Measurements from ENCODE around the gene COX7A2L. TPM values are rescaled to one million over a fixed set of nuclear protein-coding genes. Genes with fewer than 3 reads are reported as not detected.

Gene COX7A2L
- total and polyA plus RNA-seq, 9 of the 15 experiments (the other 6 are each of a cell fraction or from before 2014, with no cell fraction given), result 118 to 481 (median 163) TPM

GRCh38 chr2:42369532-42370229 lies 8.7 kb upstream of the COX7A2L start:
- Histone ChIP-seq H3K79me2 (ENCODE audit: control insufficient read depth, insufficient read depth, low read length) (no peaks in the 10 kb centered on the region), H3K4me3 (no peak overlapping the region), H4K20me1 (replicated peaks; ENCODE audit: control insufficient read depth, insufficient read depth, low read length) (no peaks in the 10 kb centered on the region), H3K27me3 (ENCODE audit: control insufficient read depth in 2 of 2, insufficient read depth in 2 of 2, low read length in 2 of 2) (peaks cover 5 to 20% of the 10 kb centered on the region in 2 experiments), H3K36me3 (ENCODE audit: control insufficient read depth, insufficient read depth, low read length) (no peaks in the 10 kb centered on the region), H3K9ac (ENCODE audit: insufficient read depth in 1 of 2, low read depth in 2 of 2, low read length in 2 of 2) (no peak overlapping the region), H3K9me1 (ENCODE audit: control insufficient read depth, insufficient read depth, low read length) (no peaks in the 10 kb centered on the region), H3K4me2 (ENCODE audit: insufficient read depth, low read length) (no peak overlapping the region), H2AFZ (ENCODE audit: low read depth, low read length) (no peak overlapping the region), H3K4me1 (replicated peaks in 1 of 2; ENCODE audit: control insufficient read depth in 2 of 2, insufficient read depth in 2 of 2, low read length in 2 of 2) (no peaks in the 10 kb centered on the region), H3K9me3 (replicated peaks; ENCODE audit: control insufficient read depth, insufficient read depth, low read depth, low read length) (no peaks in the 10 kb centered on the region), H3K27ac (ENCODE audit: extremely low read depth, low read depth, low read length) (no peak overlapping the region)
- CTCF ChIA-PET (ENCODE audit: low intra/inter-chr PET ratio), result no interaction called here
- ATAC-seq (no peak), FAIRE-seq (no peak), DNase-seq (ENCODE audit: extremely low read depth in 1 of 4, low spot score in 3 of 4) (no peak)
- in situ Hi-C loops (cut with MboI), result no loop called here
- 21% methylated on average over 5 of the region's 5 CpGs for WGBS (ENCODE audit: insufficient coverage, low coverage, missing lambda C conversion rate)
- POLR2A ChIA-PET, result no interaction called here
- no peak for TF ChIP-seq NONO (IDR thresholded peaks at IDR 0.05; ENCODE audit: low read depth in 2 of 2, low read length in 1 of 2)
- TF ChIP-seq PKNOX1 (IDR thresholded peaks at IDR 0.05), result peak; percentile 63
- no peak for TF ChIP-seq FOSL1 (tag; conservative IDR thresholded peaks at IDR 0.05)
- intact Hi-C loops (cut with micrococcal nuclease), result no loop called here
- BruUV-seq (replicated peaks), result no TSS peak
